ENCODE data around the gene NLRP6.
A peak's percentile ranks its signal among the peaks of the same experiment; 100 is the strongest.
"Not testable (repeated sequence)": the region's sequence is repeated elsewhere in the genome, so short reads cannot be mapped to it uniquely, and the experiment has no call there.

The NLRP6 gene

GRCh38 chr11:309979-310572 is 31.9 kb downstream of the NLRP6 start:
- DNase-seq: not testable (repeated sequence)

- DNase-seq: not testable (repeated sequence)
Observed at GRCh38 chr11:311013-311748, 33.0 kb downstream of the NLRP6 start.

- DNase-seq: peak; percentile 61
Observed at GRCh38 chr11:312092-312816, 34.0 kb downstream of the NLRP6 start.

- DNase-seq: peak; percentile 52
Observed at GRCh38 chr11:313304-313786, 35.1 kb downstream of the NLRP6 start.

GRCh38 chr11:313787-314553 is 35.8 kb downstream of the NLRP6 start, which contains the start of gene IFITM1:
TSS of gene IFITM1 (plus strand) at chr11:314040. CDS start at chr11:314171, 131 bp downstream.
- DNase-seq: peak; percentile 70

GRCh38 chr11:314554-314875 is 36.3 kb downstream of the NLRP6 start:
- DNase-seq: not testable (repeated sequence)

GRCh38 chr11:315051-315481 is 36.9 kb downstream of the NLRP6 start:
- DNase-seq: no peak

GRCh38 chr11:315516-315994 is 37.3 kb downstream of the NLRP6 start:
- no peak for DNase-seq

- DNase-seq: peak; percentile 58
Observed at GRCh38 chr11:316031-316701, 38.0 kb downstream of the NLRP6 start.

- no peak for DNase-seq
Observed at GRCh38 chr11:316891-317301, 38.7 kb downstream of the NLRP6 start.

- DNase-seq: not testable (repeated sequence)
Observed at GRCh38 chr11:317668-318404, 39.6 kb downstream of the NLRP6 start.

- peak; percentile 34 for DNase-seq
Observed at GRCh38 chr11:318405-319120, 40.4 kb downstream of the NLRP6 start.

GRCh38 chr11:319121-319887 is 41.1 kb downstream of the NLRP6 start:
- peak; percentile 54 for DNase-seq

- DNase-seq: peak; percentile 52
Observed at GRCh38 chr11:319888-320273, 41.7 kb downstream of the NLRP6 start.

GRCh38 chr11:324156-324555 is 45.9 kb downstream of the NLRP6 start:
- DNase-seq: peak; percentile 21

- DNase-seq: peak; percentile 19
Observed at GRCh38 chr11:324593-325517, 46.6 kb downstream of the NLRP6 start.

GRCh38 chr11:325796-326591 is 47.8 kb downstream of the NLRP6 start:
- DNase-seq: no peak

GRCh38 chr11:326592-326841 is 48.3 kb downstream of the NLRP6 start:
- no peak for DNase-seq

All from stimulated activated CD8-positive, alpha-beta memory T cell treated with anti-CD3 and anti-CD28 coated beads, Interleukin-4, amount 100 ng/mL, for 48 hours (primary cell).